Hindlimb muscle (tissue), 1 donor: ENCODE measurements around the gene AK2. TPM values are rescaled to one million over a fixed set of nuclear protein-coding genes. Genes with fewer than 3 reads are reported as not detected.
A peak's percentile ranks its signal among the peaks of the same experiment; 100 is the strongest.

Experiments used
- DNase-seq: peaks from one replicate; pipeline ENCODE4 v3.0.0-alpha.2; 2013
- polyA plus RNA-seq: library from polyadenylated mRNA; unstranded; fragments of 120-200 nt; gene quantifications from one replicate; pipeline ENCODE4 v1.2.1, GENCODE V29; 2013; ENCODE audit not compliant: insufficient read length

Gene AK2
- polyA plus RNA-seq, 1 donor = 124 TPM

DNA sequence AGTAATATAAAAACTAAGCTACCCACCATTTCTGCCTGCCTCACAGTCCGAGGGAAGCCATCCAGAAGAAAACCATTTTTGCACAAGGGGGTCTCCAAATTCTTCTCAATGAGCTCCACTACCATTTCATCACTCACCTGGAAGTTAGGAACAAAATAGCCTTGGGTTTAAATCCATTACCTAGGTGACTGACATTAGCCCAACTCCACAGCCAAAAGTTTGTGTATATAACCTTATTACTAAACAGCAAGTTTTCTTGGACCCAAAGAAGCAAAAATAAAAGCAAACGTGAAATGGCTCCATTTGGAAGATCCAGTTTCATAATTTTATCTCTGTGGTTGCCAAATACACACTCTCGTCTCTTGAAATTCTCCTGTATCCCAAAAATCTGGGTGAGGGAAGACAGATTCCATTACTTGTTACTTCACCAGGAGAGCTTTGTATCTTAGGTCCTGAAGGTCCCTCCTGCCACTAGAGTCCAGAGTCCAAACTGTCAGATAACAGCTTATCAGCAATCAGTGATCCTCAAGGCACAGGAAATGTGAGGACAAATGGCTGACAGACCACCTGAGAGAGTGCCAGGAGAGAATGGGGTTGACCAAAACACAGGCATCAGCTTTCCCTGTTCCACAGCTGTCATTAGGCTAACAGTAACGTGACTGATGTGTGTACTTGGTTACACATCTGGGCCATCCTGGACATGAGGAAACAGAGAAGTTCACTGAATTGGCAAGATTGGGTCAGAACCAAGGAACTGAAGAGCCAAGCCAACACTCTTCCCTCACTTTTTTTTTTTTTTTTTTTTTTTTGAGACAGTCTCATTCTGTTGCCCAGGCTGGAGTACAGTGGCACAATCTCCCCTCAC lies 14.9 kb downstream of the AK2 start:
- DNase-seq = no peak

GRCh38 chr1:33018112-33018511 lies 18.6 kb downstream of the AK2 start:
- no peak for DNase-seq

DNA sequence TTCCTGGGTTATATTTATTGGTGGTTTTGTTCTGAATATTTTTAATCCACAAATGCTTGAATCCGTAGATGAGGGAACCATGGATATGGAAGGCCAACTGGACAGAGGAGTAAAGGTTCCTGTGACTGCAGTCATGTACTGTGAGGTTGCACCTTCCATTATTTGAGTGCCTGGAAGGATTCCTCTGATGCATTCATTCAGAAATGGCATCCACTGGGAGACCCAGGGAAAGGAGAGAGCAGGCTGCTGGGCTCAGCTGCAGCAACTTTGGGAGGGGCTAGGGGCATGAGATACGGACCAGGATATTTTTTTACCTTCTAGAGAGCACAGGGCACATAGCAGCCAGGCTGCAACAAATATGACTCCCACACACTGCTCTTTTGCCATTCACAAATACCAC lies 19.5 kb downstream of the AK2 start:
- no peak for DNase-seq

GRCh38 chr1:33015216-33015615 lies 21.5 kb downstream of the AK2 start:
- DNase-seq = no peak

GRCh38 chr1:33014464-33015163 lies 22.1 kb downstream of the AK2 start:
- no peak for DNase-seq

GRCh38 chr1:33013791-33014190 lies 22.9 kb downstream of the AK2 start:
- no peak for DNase-seq

DNA sequence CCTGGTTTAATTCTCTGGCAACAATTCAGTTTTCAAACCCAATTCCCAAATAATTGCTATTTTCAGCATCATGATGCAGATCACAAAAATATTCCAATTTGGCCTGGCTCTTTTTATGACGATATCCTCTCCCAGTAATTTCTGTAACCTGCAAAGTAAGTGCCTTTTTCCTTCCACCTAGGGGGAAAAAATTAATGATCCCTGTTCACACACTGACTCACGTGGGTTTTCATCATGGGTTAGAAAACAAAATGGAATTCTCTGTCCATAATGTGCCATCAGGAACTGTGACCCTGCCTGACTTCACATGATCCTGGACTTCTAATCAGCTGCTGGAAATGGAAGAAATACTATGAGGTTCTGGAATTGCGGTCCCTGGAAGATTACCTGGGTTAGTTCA lies 24.5 kb downstream of the AK2 start:
- DNase-seq = no peak

DNA sequence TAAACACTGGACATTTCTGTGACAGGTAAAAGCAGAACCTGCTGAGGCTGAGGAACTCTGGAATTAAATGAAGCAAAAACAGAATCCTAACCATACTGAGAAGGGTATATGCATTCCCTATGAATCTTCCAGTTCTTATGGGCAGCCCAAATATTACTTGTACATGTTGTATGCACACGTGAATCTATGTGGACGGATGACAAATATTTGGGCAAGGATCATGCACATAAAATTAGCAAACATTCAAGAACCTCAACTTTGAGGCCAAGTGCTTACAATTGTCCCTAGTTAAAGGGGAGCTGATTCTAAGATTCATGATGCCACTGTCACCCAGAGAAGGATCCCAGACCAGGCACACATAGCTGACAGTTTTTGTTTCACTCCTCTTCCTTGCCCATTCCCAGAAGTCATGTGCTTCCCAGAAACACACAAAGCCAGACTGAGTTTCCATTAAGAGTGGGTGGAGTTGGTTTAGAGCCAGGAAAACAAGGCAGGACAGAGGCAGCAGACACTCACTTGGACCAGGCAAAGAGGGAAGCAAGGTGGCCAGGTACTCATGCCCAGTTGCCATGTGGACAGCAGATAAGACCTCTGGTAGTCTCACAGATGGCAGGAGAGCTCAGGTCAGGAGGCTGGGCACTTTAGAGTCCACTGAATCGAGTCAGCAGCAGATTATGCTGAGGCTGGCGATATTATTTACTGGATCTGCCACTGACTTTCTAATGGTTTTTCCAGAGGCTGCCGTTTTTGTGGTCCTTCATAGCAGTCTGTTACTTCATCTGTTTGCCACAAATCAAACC lies 25.6 kb downstream of the AK2 start:
- DNase-seq = peak; percentile 82

GRCh38 chr1:33009561-33009960 lies 27.1 kb downstream of the AK2 start:
- DNase-seq = no peak

GRCh38 chr1:33008051-33008914 lies 28.4 kb downstream of the AK2 start:
- no peak for DNase-seq

DNA sequence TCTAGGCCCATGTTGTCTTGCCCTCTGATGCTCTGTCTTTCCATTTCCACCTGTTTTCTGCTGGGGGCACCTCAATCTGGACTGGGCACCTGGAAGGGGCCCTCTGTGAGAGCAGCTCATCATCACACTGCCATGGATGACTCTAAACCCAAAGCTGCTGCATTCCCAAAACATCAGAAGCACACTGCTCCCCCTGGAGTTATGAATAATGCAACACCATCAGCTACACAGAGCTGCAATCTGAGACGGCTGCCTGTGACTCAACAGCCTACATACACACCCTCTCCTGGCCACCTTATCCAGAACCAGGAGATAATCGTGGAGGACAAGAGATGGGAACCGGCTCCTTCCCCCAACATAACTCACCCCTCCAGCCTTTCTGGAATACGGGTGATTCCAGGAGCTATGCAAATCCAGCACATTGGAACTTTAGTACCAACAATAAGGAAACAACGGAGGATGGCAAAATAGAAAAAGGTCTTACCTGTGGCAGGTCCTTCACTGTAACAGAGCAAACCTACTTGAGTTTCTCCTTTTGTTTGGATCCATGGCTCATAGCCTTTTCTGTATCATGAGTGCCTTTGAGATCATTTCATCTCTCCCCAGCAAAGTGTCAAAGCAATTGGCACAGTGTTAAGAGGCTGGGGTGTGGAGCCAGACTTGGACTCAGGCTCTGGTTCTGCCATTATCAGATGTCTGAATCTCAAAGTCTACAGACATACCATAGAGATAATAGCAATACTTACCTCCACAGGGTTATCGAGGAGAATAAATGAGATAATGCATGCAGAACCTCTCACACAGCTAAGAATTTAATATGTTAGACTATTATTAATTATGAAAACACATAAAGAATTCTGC lies 29.3 kb downstream of the AK2 start:
- DNase-seq = no peak

DNA sequence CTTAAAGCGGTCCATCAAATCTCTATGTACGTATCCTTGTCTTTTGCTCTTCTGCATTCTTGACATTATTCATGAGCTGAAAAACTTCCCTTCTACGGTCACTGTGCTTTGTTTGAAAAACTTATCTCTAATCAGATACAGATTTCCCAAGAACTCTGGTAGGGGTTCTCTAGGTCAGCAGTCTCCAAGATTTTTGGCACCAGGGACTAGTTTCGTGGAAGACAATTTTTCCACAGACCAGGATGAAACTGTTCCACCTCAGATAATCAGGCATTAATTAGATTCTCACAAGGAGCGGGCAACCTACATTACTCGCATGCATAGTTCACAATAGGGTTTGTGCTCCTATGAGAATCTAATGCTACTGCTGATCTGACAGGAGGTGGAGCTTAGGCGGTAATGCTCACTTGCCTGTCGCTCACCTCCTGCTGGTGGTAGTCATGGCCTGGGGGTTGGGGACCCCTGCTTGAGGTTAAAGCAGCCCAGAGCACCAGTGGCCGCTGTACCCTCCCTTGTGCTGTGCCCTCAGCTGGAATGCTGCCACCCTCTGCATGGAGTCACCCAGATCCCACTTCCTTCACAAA lies 30.8 kb downstream of the AK2 start:
- DNase-seq = no peak

DNA sequence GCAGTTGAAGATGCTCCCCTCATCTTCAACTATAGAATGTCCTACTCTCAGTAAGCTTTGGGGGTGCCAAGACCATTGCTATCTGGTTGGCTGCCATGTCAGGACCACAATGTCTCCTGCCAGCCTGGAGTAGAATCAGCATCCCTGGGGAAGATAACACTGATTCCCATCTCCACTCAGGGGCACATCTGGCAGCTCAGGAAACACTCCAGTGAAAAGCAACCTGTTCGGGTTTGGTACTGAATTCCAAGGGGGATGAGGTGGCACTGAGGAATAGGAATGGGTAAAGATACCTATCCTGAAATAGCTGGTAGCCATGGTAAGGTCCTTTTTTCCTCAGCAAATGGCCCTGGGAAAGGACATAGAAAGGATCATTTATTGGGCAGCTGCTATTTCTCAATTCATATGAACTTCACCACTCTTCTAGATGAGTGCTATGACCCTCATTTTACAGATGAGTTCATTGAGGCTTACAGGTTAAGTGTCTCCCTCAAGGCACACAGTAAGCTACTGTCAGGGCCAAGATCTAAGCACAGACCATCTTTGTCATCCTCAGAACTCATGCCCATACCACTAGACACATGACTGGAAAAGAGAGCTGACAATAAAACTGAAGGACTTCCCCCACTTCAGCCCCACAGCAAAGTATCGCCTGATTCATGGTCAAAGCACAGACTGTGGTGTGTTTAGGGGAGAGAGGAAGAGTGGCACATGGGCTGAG lies 31.4 kb downstream of the AK2 start:
- no peak for DNase-seq

- DNase-seq = no peak
Observed at GRCh38 chr1:33004613-33005012, 32.1 kb downstream of the AK2 start.

- no peak for DNase-seq
Observed at GRCh38 chr1:33003657-33004056, 33.0 kb downstream of the AK2 start.

GRCh38 chr1:33002006-33002405 lies 34.7 kb downstream of the AK2 start:
- no peak for DNase-seq

DNA sequence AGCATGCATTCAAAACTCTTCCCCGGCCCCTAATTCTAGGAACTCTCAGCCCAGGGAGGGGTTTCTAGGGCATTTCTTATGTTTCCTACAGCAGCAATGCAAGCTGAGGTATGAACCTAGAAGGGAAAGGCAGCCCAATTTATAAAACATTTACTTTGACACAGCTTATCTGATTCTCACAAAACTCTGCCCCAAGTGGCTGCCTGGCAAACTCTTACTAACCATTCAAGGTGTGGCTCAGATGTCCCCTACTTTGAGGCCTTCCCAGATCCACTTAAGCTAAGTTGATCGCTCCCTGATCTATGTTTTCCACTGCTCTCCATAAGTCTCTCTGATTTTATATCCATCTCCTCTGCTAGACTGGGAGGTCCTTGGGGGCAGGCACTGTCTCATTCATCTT lies 35.4 kb downstream of the AK2 start:
- DNase-seq = no peak

- DNase-seq = no peak
Observed at GRCh38 chr1:33000427-33001026, 36.2 kb downstream of the AK2 start.

- DNase-seq = no peak
Observed at GRCh38 chr1:32998997-32999396, 37.7 kb downstream of the AK2 start.

DNA sequence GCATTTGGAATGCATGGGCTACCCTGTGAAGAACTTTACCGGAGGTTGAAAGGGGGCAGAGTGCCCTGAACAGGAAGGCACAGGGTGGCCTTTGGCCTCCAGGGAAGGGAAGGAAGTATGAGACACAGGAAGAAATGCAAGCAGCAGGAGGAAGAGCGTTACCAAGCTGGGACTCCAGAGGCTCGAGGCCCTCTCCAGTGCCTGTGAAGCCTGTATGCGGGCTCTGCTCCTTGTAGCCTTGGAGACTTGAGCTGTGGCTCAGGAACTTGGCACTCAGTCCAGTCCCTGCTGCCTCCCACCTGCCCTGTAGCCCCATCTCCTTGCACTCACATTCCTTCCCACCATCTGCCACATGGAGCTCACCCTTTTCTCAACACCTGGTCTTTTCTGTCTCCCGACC lies 38.6 kb downstream of the AK2 start:
- no peak for DNase-seq
